Subcutaneous abdominal adipose tissue (tissue), 5 donors: ENCODE data around the gene GBP7.
"Not testable (repeated sequence)": the region's sequence is repeated elsewhere in the genome, so short reads cannot be mapped to it uniquely, and the experiment has no call there.

Experiments used
- H3K27ac ChIP-seq: one replicate; pipeline ENCODE4 v1.7.0; 2013; ENCODE audit warnings: low read depth, mild to moderate bottlenecking, inconsistent platforms, low read length, moderate library complexity
- H3K27me3 ChIP-seq, 5 donors: one replicate each; pipeline ENCODE4 v1.7.0; 2013; ENCODE audit warnings: low read length in 5 of 5, inconsistent platforms in 1 of 5; ENCODE audit not compliant: control insufficient read depth in 5 of 5, insufficient read depth in 4 of 5
- H3K36me3 ChIP-seq, 5 donors: one replicate each; pipeline ENCODE4 v1.7.0; 2013; ENCODE audit warnings: low read length in 5 of 5; ENCODE audit not compliant: control insufficient read depth in 5 of 5, insufficient read depth in 5 of 5
- H3K4me1 ChIP-seq, 5 donors: one replicate each; pipeline ENCODE4 v1.7.0; 2013; ENCODE audit warnings: low read length in 5 of 5, mild to moderate bottlenecking in 3 of 5, moderate library complexity in 1 of 5; ENCODE audit not compliant: control insufficient read depth in 5 of 5, insufficient read depth in 5 of 5
- H3K4me3 ChIP-seq, 5 donors: one replicate each; pipeline ENCODE4 v1.7.0; 2013; ENCODE audit warnings: low read length in 5 of 5, low read depth in 1 of 5
- H3K9ac ChIP-seq, 5 donors: one replicate each; pipeline ENCODE4 v1.7.0; 2013; ENCODE audit warnings: low read length in 5 of 5, mild to moderate bottlenecking in 4 of 5, moderate library complexity in 3 of 5
- H3K9me3 ChIP-seq, 5 donors: one replicate each; pipeline ENCODE4 v1.7.0; 2013; ENCODE audit warnings: low read length in 5 of 5; ENCODE audit not compliant: control insufficient read depth in 5 of 5
- donor health status: healthy.
- donor health status: healthy.
- donor health status: healthy.
- donor health status: healthy.
- donor health status: healthy.

GBP7 gene

DNA sequence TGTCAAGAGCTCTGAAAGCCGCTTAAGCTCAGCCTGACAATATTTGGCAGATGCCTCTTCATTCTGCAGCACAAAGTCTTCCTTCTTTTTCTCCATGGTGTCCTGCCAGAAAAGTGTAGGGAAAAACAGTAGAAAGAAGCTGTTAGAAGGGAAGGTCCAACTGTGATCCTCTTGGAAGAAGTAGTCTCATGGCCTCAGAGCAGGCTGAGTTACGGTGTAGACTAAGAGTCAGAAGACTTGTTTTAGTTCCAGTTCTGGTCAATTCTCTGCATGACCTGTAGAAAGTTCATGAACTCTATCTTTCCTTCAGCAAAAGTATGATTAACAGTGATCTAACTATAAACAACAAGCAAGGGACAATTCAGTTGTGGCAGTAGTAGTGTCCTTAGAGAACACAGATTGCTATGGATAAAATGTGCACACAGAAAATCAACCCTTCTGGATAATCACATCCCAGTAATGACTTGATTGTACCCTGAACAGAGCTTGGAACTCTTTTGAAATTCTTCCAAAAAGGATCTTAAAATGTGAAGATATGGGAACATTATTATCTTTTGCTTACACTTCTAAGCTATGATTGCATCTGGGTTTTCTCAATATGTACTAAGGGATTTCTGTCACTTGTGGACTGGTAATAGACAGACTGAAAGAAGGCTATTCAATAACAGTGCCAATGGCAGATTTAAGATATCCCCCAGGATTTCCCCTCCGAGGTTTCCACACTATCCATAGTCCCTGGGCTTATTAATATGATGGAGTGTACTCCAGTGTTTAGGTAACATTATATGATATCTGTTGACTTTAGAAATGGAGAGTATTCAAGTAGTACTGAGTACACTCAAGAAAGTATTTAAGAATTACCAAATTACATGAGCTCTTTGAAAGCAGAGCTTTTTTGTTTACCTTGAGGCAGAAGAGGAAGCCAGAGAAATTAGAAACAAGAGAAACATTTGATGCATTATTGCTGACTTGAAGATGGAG lies 27.8 kb downstream of the GBP7 start:
- Histone ChIP-seq H3K27ac (no peak overlapping the region), H3K9me3 (no peaks in the 10 kb centered on the region), H3K36me3 (no peaks in the 10 kb centered on the region), H3K9ac (no peak overlapping the region), H3K4me3 (no peak overlapping the region), H3K27me3 (no peaks in the 10 kb centered on the region), H3K4me1 (no peaks in the 10 kb centered on the region)

DNA sequence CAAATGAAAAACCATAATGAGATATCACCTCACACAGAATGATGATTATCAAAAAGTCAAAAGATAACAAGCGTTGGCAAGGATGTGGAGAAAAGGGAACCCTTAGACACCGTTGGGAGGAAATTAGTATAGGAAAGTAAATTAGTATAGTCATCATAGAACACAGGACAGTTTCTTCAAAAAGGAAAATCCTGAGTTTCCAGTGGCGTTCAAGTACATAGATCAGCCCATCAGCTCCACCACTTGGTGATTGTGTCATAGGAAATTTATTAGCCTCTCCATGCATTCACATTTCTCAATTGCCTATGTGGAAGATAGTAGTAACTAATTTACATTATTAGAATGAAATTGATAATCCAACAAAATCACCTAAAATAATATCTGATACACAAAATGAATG lies 29.1 kb downstream of the GBP7 start:
- Histone ChIP-seq H3K27ac (no peak overlapping the region), H3K9me3 (no peaks in the 10 kb centered on the region), H3K27me3 (no peaks in the 10 kb centered on the region), H3K9ac (no peak overlapping the region), H3K4me3 (no peak overlapping the region), H3K4me1 (no peaks in the 10 kb centered on the region), H3K36me3 (no peaks in the 10 kb centered on the region)

DNA sequence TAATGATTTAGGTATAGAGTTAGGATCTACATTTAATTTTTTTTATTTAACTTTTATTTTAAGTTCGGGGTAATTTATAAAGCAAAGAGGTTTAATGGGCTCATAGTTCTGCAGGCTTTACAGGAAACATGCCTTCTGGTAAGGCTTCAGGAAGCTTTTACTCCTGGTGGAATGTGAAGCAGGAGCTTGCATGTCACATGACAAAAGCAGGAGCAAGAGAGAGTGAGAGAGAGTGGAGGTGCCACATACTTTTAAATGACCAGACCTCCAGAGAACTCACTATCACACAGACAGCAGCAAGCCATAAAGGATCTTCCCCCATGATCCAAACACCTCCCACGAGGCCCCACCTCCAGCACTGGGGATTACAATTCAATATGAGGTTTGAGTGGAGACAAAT lies 32.3 kb downstream of the GBP7 start:
- no peak overlapping the region for H3K9ac ChIP-seq

DNA sequence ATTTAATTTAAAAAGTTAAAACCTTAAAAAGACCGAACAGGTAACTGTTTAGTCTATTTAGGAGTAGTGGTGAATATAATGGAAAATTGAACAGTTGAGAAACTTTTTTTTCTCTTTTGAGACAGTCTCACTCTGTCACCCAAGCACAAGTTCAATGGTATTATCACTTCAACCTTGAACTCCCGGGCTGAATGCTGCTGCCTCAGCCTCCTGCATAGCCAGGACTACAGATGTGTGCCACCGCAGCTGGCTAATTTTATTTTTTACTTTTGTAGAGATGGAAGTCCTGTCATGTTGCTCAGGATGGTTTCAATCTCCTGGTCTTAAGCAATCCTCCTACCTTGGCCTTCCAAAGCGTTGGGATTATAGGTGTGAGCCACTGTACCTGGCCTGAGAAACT lies 33.6 kb downstream of the GBP7 start:
- H3K9ac ChIP-seq, result no peak overlapping the region
- no peaks in the 10 kb centered on the region for H3K36me3 ChIP-seq
- no peaks in the 10 kb centered on the region for H3K27me3 ChIP-seq
- no peaks in the 10 kb centered on the region for H3K9me3 ChIP-seq
- H3K27ac ChIP-seq, result no peak overlapping the region
- H3K4me1 ChIP-seq, result no peaks in the 10 kb centered on the region
- no peak overlapping the region for H3K4me3 ChIP-seq

More for the DNA sequence above, 32.3 kb downstream of the GBP7 start:
- H3K9me3 ChIP-seq, result no peaks in the 10 kb centered on the region
- H3K36me3 ChIP-seq, result no peaks in the 10 kb centered on the region
- H3K27ac ChIP-seq, result no peak overlapping the region
- H3K4me1 ChIP-seq, result no peaks in the 10 kb centered on the region
- no peak overlapping the region for H3K4me3 ChIP-seq
- no peaks in the 10 kb centered on the region for H3K27me3 ChIP-seq

DNA sequence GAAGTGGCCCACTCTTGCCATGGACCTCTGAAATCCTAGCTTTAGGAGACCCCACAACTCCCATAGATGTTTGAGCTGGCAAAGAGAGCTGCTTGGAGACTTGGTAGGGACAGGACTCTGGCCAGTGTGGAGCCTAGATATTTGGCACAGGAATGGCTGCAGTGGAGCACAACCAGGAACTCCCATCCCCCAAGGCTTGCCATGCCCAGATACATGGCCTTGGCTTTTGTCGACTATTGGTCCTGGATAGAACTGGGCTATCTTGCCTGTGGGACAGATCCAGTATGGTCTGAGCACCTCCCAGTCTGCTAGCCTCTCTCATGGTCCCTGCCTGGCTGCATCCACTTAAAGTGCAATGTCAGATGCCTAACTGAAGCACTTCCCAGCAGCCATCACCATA lies 42.1 kb downstream of the GBP7 start:
- H3K4me3 ChIP-seq, result no peak overlapping the region
- no peak overlapping the region for H3K27ac ChIP-seq
- H3K27me3 ChIP-seq, result no peaks in the 10 kb centered on the region

DNA sequence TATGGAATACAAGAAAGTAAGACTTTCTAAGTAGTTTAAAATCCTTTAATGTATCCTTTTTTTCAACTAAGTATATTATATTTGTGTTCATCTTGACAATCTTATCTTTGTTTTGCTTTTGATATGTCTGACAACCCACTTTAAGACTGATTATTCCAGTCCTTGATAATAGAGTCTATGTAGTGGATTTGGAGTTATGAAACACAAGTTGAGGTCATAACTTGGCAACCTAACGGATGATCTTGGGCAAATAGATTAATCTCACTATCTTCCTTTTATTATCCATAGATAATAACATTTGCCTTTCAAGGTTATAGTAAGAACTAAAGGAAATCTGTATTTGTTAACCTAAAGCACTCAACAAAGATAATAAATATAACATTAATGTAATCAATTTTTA lies 45.1 kb downstream of the GBP7 start:
- H3K27ac ChIP-seq, result peak overlapping the region; percentile 58
- H3K27me3 ChIP-seq, result no peaks in the 10 kb centered on the region
- no peaks in the 10 kb centered on the region for H3K36me3 ChIP-seq
- no peak overlapping the region for H3K9ac ChIP-seq
- peaks cover 3 to 36% (median 23%) of the 10 kb centered on the region in 5 donors for H3K4me1 ChIP-seq
- no peaks in the 10 kb centered on the region for H3K9me3 ChIP-seq
- no peak overlapping the region for H3K4me3 ChIP-seq

More for the DNA sequence above, 42.1 kb downstream of the GBP7 start:
- no peaks in the 10 kb centered on the region for H3K36me3 ChIP-seq
- no peak overlapping the region for H3K9ac ChIP-seq
- no peaks in the 10 kb centered on the region for H3K9me3 ChIP-seq
- peaks cover 3 to 19% (median 15%) of the 10 kb centered on the region in 5 donors for H3K4me1 ChIP-seq

DNA sequence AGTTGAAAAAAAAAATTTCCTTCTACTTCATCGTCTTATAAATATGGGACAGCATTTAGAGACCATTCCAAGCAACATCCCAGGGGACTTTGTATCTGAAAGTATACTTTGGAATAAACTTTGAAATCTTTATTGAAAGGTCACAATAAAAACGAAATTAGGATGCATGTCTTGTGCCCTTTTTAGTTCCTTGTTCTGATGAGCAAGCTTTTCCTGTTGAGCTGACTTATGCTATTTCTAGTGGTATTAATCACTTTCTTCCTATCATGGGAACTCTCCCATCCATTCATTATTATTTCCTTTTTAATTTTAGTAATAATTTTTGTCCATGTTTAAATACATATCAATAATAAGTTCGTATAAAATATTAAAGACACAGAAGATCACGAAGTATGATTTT lies 45.9 kb downstream of the GBP7 start:
- Histone ChIP-seq H3K4me1 (peaks cover 3 to 44% (median 28%) of the 10 kb centered on the region in 5 donors), H3K36me3 (no peaks in the 10 kb centered on the region), H3K4me3 (peak overlapping the region in 2 of 5 donors; percentile 56 to 61), H3K9me3 (no peaks in the 10 kb centered on the region), H3K9ac (no peak overlapping the region), H3K27ac (peak overlapping the region; percentile 84), H3K27me3 (no peaks in the 10 kb centered on the region)

DNA sequence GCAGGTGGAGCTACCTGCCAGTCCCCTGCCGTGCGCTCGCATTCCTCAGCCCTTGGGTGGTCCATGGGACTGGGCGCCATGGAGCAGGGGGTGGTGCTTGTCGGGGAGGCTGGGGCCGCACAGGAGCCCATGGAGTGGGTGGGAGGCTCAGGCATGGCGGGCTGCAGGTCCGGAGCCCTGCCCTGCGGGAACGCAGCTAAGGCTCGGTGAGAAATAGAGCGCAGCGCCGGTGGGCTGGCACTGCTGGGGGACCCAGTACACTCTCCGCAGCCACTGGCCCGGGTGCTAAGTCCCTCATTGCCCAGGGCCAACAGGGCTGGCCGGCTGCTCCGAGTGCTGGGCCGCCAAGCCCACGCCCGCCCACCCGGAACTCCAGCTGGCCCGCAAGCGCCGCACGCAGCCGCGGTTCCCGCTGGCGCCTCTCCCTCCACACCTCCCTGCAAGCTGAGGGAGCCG lies 47.8 kb downstream of the GBP7 start:
- not testable (repeated sequence) for H3K4me3 ChIP-seq, H3K9ac ChIP-seq, H3K27ac ChIP-seq, H3K36me3 ChIP-seq, H3K27me3 ChIP-seq, H3K9me3 ChIP-seq
- H3K4me1 ChIP-seq, result peaks cover 3 to 61% (median 44%) of the 10 kb centered on the region in 5 donors

DNA sequence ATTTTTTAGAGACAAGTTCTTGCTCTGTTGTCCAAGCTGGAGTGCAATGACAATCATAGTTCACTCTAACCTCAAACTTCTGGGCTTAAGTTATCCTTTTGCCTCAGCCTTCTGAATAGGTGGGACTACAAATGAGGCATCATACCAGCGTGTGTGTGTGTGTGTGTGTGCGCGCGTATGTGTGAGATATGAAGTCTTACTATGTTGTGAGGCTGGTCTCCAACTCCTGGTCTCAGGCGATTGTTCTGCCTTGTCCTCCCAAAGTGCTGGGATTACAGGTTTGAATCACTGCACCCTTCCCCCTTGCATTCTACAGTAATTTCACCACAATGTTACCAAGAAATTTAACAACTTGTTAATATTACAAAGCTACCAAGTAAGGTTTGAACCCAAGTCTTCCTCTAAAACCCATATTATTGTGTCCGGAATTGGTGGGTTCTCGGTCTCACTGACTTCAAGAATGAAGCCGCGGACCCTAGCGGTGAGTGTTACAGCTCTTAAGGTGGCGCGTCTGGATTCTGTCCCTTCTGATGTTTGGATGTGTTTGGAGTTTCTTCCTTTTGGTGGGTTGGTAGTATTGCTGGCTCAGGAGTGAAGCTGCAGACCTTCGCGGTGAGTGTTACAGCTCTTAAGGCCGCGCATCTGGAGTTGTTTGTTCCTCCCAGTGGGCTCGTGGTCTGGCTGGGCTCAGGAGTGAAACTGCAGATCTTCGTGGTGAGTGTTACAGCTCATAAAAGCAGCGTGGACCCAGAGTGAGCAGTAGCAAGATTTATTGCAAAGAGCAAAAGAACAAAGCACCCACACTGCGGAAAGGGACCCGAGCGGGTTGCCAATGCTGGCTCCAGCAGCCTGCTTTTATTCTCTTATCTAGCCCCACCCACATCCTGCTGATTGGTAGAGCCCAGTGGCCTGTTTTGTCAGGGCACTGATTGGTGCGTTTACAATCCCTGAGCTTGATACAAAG lies 48.9 kb downstream of the GBP7 start:
- Histone ChIP-seq H3K4me1 (peaks cover 3 to 63% (median 44%) of the 10 kb centered on the region in 5 donors), H3K4me3 (peak overlapping the region in 2 of 5 donors; percentile 29 to 40), H3K27ac (peak overlapping the region; percentile 92), H3K9ac (peak overlapping the region in 3 of 5 donors; percentile 35 to 85 (median 78))
- H3K27me3 ChIP-seq, H3K36me3 ChIP-seq, H3K9me3 ChIP-seq: not testable (repeated sequence)
